Endothelial cell of umbilical vein (primary cell): ENCODE data around the gene ANO7. TPM values are rescaled to one million over a fixed set of nuclear protein-coding genes. Genes with fewer than 3 reads are reported as not detected.

Experiments used
- BruUV-seq: library from RNA; stranded (reverse); fragments of 400-500 nt; replicated peaks from 2 replicates; lab custom pipeline; 2021; lab: Mats Ljungman, UMichigan
- CTCF ChIA-PET: fragments of 300-600, 350-600 bp; sonication (Branson Sonifier 250); formaldehyde crosslinking; loops from one replicate; lab custom pipeline; 2021; ENCODE audit warnings: antibody characterized with exemption, inconsistent platforms; lab: Charles Lee
- POLR2A ChIA-PET: fragments of 300-600, 350-600 bp; sonication (Branson Sonifier 250); formaldehyde crosslinking; loops from one replicate; lab custom pipeline; 2021; ENCODE audit warnings: antibody characterized with exemption, inconsistent platforms; lab: Charles Lee
- DNase-seq: peaks from one replicate; pipeline ENCODE4 v3.0.0-alpha.2; 2011; ENCODE audit warnings: low read depth, low spot score
- FAIRE-seq: peaks from 2 replicates; lab custom pipeline; 2011; peaks lifted over from hg19 to GRCh38; lab: Jason Lieb, UNC
- H2AFZ ChIP-seq: 2 replicates; pipeline ENCODE4 v1.6.0; 2012; ENCODE audit warnings: low read depth, low read length, control low read depth, inconsistent platforms
- H3K27ac ChIP-seq: 2 replicates; pipeline ENCODE4 v1.5.1; 2011; ENCODE audit warnings: low read depth, mild to moderate bottlenecking, control low read depth, low read length, moderate library complexity; ENCODE audit not compliant: insufficient read depth
- H3K27me3 ChIP-seq, 2 experiments: 2 replicates each; pipeline versions ENCODE4 v1.6.0 to v1.6.1; 2011; ENCODE audit warnings: low read length in 2 of 2, mixed read lengths in 1 of 2; ENCODE audit not compliant: control insufficient read depth in 2 of 2, insufficient read depth in 2 of 2
- H3K36me3 ChIP-seq, 2 experiments: 2 replicates in 1 of 2; 3 replicates in 1 of 2; pipeline ENCODE4 v1.5.1; 2011; ENCODE audit warnings: low read length in 2 of 2, mild to moderate bottlenecking in 1 of 2, moderate library complexity in 1 of 2; ENCODE audit not compliant: control insufficient read depth in 2 of 2, insufficient read depth in 2 of 2; ENCODE audit errors: extremely low read depth in 1 of 2
- H3K4me1 ChIP-seq: 3 replicates; pipeline ENCODE4 v1.5.1; 2011; ENCODE audit warnings: mild to moderate bottlenecking, low read length; ENCODE audit not compliant: control insufficient read depth, insufficient read depth; ENCODE audit errors: extremely low read depth
- H3K4me2 ChIP-seq: 2 replicates; pipeline ENCODE4 v1.6.1; 2011; ENCODE audit warnings: low read length, control low read depth, mixed read lengths; ENCODE audit not compliant: insufficient read depth
- H3K4me3 ChIP-seq, 3 experiments: fragments of 200-600 bp in 1 of 3; sonication (generic), shearing (Covaris generic) in 1 of 3; replicated peaks in 1 of 3; 2 replicates each; pipeline ENCODE4 v1.5.1; 2011 to 2016; ENCODE audit warnings: control low read depth in 3 of 3, low read length in 3 of 3, mild to moderate bottlenecking in 2 of 3, inconsistent platforms in 1 of 3, low read depth in 1 of 3, moderate library complexity in 1 of 3; ENCODE audit not compliant: insufficient read depth in 1 of 3
- H3K79me2 ChIP-seq: 2 replicates; pipeline ENCODE4 v1.6.0; 2012; ENCODE audit warnings: low read length, inconsistent platforms; ENCODE audit not compliant: control insufficient read depth, insufficient read depth
- H3K9ac ChIP-seq: replicated peaks from 2 replicates; pipeline ENCODE3; 2011; ENCODE audit warnings: low read length, control low read depth; ENCODE audit not compliant: insufficient read depth; ENCODE audit errors: extremely low read depth
- H3K9me1 ChIP-seq: replicated peaks from 3 replicates; pipeline ENCODE4 v1.6.0; 2011; ENCODE audit warnings: mild to moderate bottlenecking, low read length; ENCODE audit not compliant: control insufficient read depth, insufficient read depth; ENCODE audit errors: extremely low read depth
- H3K9me3 ChIP-seq: replicated peaks from 2 replicates; pipeline ENCODE4 v1.5.1; 2012; ENCODE audit warnings: low read length, inconsistent platforms; ENCODE audit not compliant: control insufficient read depth, insufficient read depth
- H4K20me1 ChIP-seq: replicated peaks from 2 replicates; pipeline ENCODE3; 2011; ENCODE audit warnings: mild to moderate bottlenecking, low read length; ENCODE audit not compliant: control insufficient read depth, insufficient read depth; ENCODE audit errors: extremely low read depth
- EZH2 ChIP-seq: IDR thresholded peaks from 2 replicates; pipeline ENCODE4 v1.6.1; 2012; ENCODE audit warnings: borderline replicate concordance, low read depth, mild to moderate bottlenecking, moderate library complexity, low read length, inconsistent platforms; ENCODE audit not compliant: severe bottlenecking
- FOS ChIP-seq: IDR thresholded peaks from 2 replicates; pipeline ENCODE4 v1.6.1; 2011; ENCODE audit warnings: mild to moderate bottlenecking, low read length, moderate library complexity, borderline replicate concordance; ENCODE audit not compliant: insufficient read depth
- GATA2 ChIP-seq: IDR thresholded peaks from 2 replicates; pipeline ENCODE4 v1.7.0; 2011; ENCODE audit warnings: low read depth, mild to moderate bottlenecking, moderate library complexity, mixed read lengths, low read length; ENCODE audit not compliant: insufficient read length, insufficient read depth
- JUN ChIP-seq: IDR thresholded peaks from 2 replicates; pipeline ENCODE4 v1.6.1; 2011; ENCODE audit warnings: borderline replicate concordance, low read depth; ENCODE audit not compliant: insufficient read length, insufficient read depth
- MYC ChIP-seq: IDR thresholded peaks from one replicate; pipeline ENCODE4 v1.6.1; 2011; ENCODE audit warnings: mild to moderate bottlenecking, low read depth, low read length
- POLR2A ChIP-seq: IDR thresholded peaks from 2 replicates; pipeline ENCODE4 v1.6.1; 2012; ENCODE audit warnings: low read depth, mild to moderate bottlenecking, control low read depth, low read length
- POLR2AphosphoS5 ChIP-seq: IDR thresholded peaks from 2 replicates; pipeline ENCODE4 v1.6.1; 2012; ENCODE audit warnings: low read depth, mild to moderate bottlenecking, control low read depth, low read length, moderate library complexity; ENCODE audit not compliant: insufficient read depth
- dilution Hi-C: fragments of 300-500 bp; cut with MboI; formaldehyde crosslinking; loops from one replicate; pipeline ENCODE4 v1.15.0; 2019; ENCODE audit warnings: low sequenced_read_pairs; ENCODE audit not compliant: extremely low pct_ligation_motif_present
- intact Hi-C: fragments of 100-400 bp; cut with micrococcal nuclease; formaldehyde crosslinking; loops from one replicate; pipeline ENCODE4 v1.10.0; 2022
- polyA plus RNA-seq, 4 experiments: library from polyadenylated mRNA; depleted of rRNA in 3 of 4; stranded (reverse) in 3 of 4; unstranded in 1 of 4; fragments of >200 nt; gene quantifications; 2 replicates each; pipeline versions ENCODE4 v1.2.1 to v1.2.3, GENCODE V29; 2011 to 2012; ENCODE audit warnings: missing spikeins in 1 of 4
- total RNA-seq: library from RNA; stranded (reverse); gene quantifications from 2 replicates; pipeline ENCODE4 v1.2.3, GENCODE V29; 2021
- TF ChIP-seq, protein P1 (sequence below): IDR thresholded peaks from 2 replicates; pipeline ENCODE4 v1.6.1; 2011; ENCODE audit not compliant: insufficient read depth, insufficient read length
- TF ChIP-seq, protein P2 (sequence below), 2 donors: IDR thresholded peaks; 1 replicate in 1 of 2; 2 replicates in 1 of 2; pipeline ENCODE4 v1.5.1; 2011; ENCODE audit warnings: low read length in 2 of 2, mild to moderate bottlenecking in 2 of 2, moderate library complexity in 2 of 2, control low read depth in 1 of 2, inconsistent platforms in 1 of 2, low read depth in 1 of 2; ENCODE audit not compliant: insufficient read depth in 1 of 2; ENCODE audit errors: extremely low read depth in 1 of 2

ANO7 gene
- total and polyA plus RNA-seq, 2 donors (not counting 3 experiments of a cell fraction or from before 2014, with no cell fraction given), result 0.81 to 2.5 TPM

DNA sequence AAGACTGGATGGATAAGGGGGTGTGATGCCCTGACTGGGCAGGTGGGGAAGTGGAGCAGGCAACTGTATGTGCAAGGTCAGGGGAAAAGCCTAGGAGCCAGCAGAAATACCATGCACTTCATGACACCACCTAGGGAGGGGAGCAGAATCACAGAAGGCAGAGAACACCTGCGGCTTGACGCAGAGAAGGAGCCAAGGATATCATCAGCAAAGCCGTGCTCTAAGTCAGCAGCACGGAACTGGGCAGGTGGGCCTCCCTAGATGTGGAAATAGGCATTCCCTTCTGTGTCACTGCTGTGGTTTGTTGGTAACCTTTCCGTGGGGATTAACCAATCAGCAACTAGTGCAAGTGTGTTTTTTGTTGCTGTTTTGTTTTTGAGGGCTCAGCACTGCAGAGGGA, 85.7 kb downstream of the ANO7 start:
- H4K20me1 ChIP-seq, result peaks cover 5% of the 10 kb centered on the region
- H3K4me3 ChIP-seq, result no peak overlapping the region
- H3K36me3 ChIP-seq, result peaks cover 0 to 1% of the 10 kb centered on the region in 2 experiments
- ChIA-PET POLR2A (no interaction called here), CTCF (no interaction called here)
- H3K9me1 ChIP-seq, result no peaks in the 10 kb centered on the region
- H3K79me2 ChIP-seq, result peaks cover 59% of the 10 kb centered on the region
- no peaks in the 10 kb centered on the region for H3K27me3 ChIP-seq
- TF ChIP-seq MYC, result no peak
- TF ChIP-seq POLR2AphosphoS5, result no peak
- TF ChIP-seq GATA2, result no peak
- TF ChIP-seq FOS, result no peak
- TF ChIP-seq JUN, result no peak
- TF ChIP-seq EZH2, result no peak
- TF ChIP-seq, protein P1, sequence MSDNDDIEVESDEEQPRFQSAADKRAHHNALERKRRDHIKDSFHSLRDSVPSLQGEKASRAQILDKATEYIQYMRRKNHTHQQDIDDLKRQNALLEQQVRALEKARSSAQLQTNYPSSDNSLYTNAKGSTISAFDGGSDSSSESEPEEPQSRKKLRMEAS, result no peak
- TF ChIP-seq, protein P2, sequence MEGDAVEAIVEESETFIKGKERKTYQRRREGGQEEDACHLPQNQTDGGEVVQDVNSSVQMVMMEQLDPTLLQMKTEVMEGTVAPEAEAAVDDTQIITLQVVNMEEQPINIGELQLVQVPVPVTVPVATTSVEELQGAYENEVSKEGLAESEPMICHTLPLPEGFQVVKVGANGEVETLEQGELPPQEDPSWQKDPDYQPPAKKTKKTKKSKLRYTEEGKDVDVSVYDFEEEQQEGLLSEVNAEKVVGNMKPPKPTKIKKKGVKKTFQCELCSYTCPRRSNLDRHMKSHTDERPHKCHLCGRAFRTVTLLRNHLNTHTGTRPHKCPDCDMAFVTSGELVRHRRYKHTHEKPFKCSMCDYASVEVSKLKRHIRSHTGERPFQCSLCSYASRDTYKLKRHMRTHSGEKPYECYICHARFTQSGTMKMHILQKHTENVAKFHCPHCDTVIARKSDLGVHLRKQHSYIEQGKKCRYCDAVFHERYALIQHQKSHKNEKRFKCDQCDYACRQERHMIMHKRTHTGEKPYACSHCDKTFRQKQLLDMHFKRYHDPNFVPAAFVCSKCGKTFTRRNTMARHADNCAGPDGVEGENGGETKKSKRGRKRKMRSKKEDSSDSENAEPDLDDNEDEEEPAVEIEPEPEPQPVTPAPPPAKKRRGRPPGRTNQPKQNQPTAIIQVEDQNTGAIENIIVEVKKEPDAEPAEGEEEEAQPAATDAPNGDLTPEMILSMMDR (IDR thresholded peaks at IDR 0.05; ENCODE audit: extremely low read depth in 1 of 2, insufficient read depth in 1 of 2, low read depth in 1 of 2, low read length in 2 of 2), result no peak
- no peak for TF ChIP-seq POLR2A
- FAIRE-seq (no peak), DNase-seq (no peak)
- dilution Hi-C loops (no loop called here), intact Hi-C loops (no loop called here)
- H3K4me2 ChIP-seq, result no peak overlapping the region
- H3K27ac ChIP-seq, result no peak overlapping the region
- BruUV-seq, result no TSS peak
- no peaks in the 10 kb centered on the region for H3K9me3 ChIP-seq
- no peak overlapping the region for H2AFZ ChIP-seq
- H3K9ac ChIP-seq, result no peak overlapping the region
- peaks cover 23% of the 10 kb centered on the region for H3K4me1 ChIP-seq

Other genes with a start within 250 kb of the ANO7 start
- 17.2 and 22.1 TPM in 2 replicates for gene SNED1, start 190.1 kb upstream of the ANO7 start, total RNA-seq
- 12.4 and 14.1 TPM in 2 replicates for gene SNED1, start 190.1 kb upstream of the ANO7 start, polyA plus RNA-seq
- 14.7 and 24.7 TPM in 2 replicates for gene MTERF4, start 86.4 kb upstream of the ANO7 start, total RNA-seq
- 20.2 and 27.3 TPM in 2 replicates for gene MTERF4, start 86.4 kb upstream of the ANO7 start, polyA plus RNA-seq
- gene PASK, start 39.2 kb upstream of the ANO7 start, total RNA-seq, result 17.3 and 26.0 TPM in 2 replicates
- gene PASK, start 39.2 kb upstream of the ANO7 start, polyA plus RNA-seq, result 5.7 and 16.6 TPM in 2 replicates
- gene PPP1R7, start 38.2 kb upstream of the ANO7 start, total RNA-seq, result 60.8 and 68.2 TPM in 2 replicates
- 25.0 and 30.3 TPM in 2 replicates for gene PPP1R7, start 38.2 kb upstream of the ANO7 start, polyA plus RNA-seq
- 554 and 569 TPM in 2 replicates for gene HDLBP, start 127.0 kb downstream of the ANO7 start, total RNA-seq
- gene HDLBP, start 127.0 kb downstream of the ANO7 start, polyA plus RNA-seq, result 294 and 379 TPM in 2 replicates
- gene SEPTIN2, start 127.2 kb downstream of the ANO7 start, total RNA-seq, result 427 and 444 TPM in 2 replicates
- gene SEPTIN2, start 127.2 kb downstream of the ANO7 start, polyA plus RNA-seq, result 475 and 512 TPM in 2 replicates
- 40.6 and 45.3 TPM in 2 replicates for gene FARP2, start 167.6 kb downstream of the ANO7 start, total RNA-seq
- 15.3 and 17.9 TPM in 2 replicates for gene FARP2, start 167.6 kb downstream of the ANO7 start, polyA plus RNA-seq